HS-27A (cell line): ENCODE results near the gene MLH1.

ENCODE experiments used
- DNase-seq: peaks from one replicate; pipeline ENCODE4 v3.0.0-alpha.2; 2012; ENCODE audit warnings: low read depth, missing footprints

The MLH1 gene

GRCh38 chr3:37094636-37095035, 101.3 kb downstream of the MLH1 start:
- no peak for DNase-seq

GRCh38 chr3:37096288-37096687, 103.0 kb downstream of the MLH1 start:
- no peak for DNase-seq

GRCh38 chr3:37096975-37097374, 103.7 kb downstream of the MLH1 start:
- DNase-seq: no peak

GRCh38 chr3:37097776-37098175, 104.5 kb downstream of the MLH1 start:
- DNase-seq: no peak

GRCh38 chr3:37098884-37099283, 105.6 kb downstream of the MLH1 start:
- DNase-seq: no peak

GRCh38 chr3:37099469-37099868, 106.2 kb downstream of the MLH1 start:
- no peak for DNase-seq

GRCh38 chr3:37100411-37100810, 107.1 kb downstream of the MLH1 start:
- DNase-seq: no peak
